ENCODE measurements around the gene TRIAP1. TPM values are rescaled to one million over a fixed set of nuclear protein-coding genes. Genes with fewer than 3 reads are reported as not detected.
"Not testable (repeated sequence)": the region's sequence is repeated elsewhere in the genome, so short reads cannot be mapped to it uniquely, and the experiment has no call there.

Gene TRIAP1
- total RNA-seq, 1 donor from 2014 or later, result 25.5 TPM

- peak; percentile 43 for DNase-seq (ENCODE audit: low spot score)
Observed at GRCh38 chr12:120468821-120469449, 22.8 kb upstream of the TRIAP1 start.

- peak; percentile 43 for DNase-seq (ENCODE audit: low spot score)
Observed at GRCh38 chr12:120468325-120468820, 22.2 kb upstream of the TRIAP1 start.

GRCh38 chr12:120467439-120467838 is 21.3 kb upstream of the TRIAP1 start:
- no peak for DNase-seq (ENCODE audit: low spot score)

- peak; percentile 42 for DNase-seq (ENCODE audit: low spot score)
Observed at GRCh38 chr12:120466560-120467315, 20.6 kb upstream of the TRIAP1 start.

GRCh38 chr12:120465756-120466155 is 19.6 kb upstream of the TRIAP1 start:
- DNase-seq (ENCODE audit: low spot score), result no peak

GRCh38 chr12:120463712-120464111 is 17.5 kb upstream of the TRIAP1 start:
- DNase-seq (ENCODE audit: low spot score), result no peak

- DNase-seq (ENCODE audit: low spot score), result no peak
Observed at GRCh38 chr12:120462099-120462640, 16.0 kb upstream of the TRIAP1 start.

- DNase-seq (ENCODE audit: low spot score), result no peak
Observed at GRCh38 chr12:120460157-120460556, 14.0 kb upstream of the TRIAP1 start.

GRCh38 chr12:120457133-120457532 is 10.9 kb upstream of the TRIAP1 start:
- DNase-seq (ENCODE audit: low spot score), result no peak

GRCh38 chr12:120455302-120455701 is 9.1 kb upstream of the TRIAP1 start:
- DNase-seq (ENCODE audit: low spot score), result no peak

GRCh38 chr12:120453977-120454376 is 7.8 kb upstream of the TRIAP1 start:
- no peak for DNase-seq (ENCODE audit: low spot score)

- DNase-seq (ENCODE audit: low spot score), result no peak
Observed at GRCh38 chr12:120453060-120453750, 7.0 kb upstream of the TRIAP1 start.

GRCh38 chr12:120452524-120452923 is 6.3 kb upstream of the TRIAP1 start:
- not testable (repeated sequence) for DNase-seq (ENCODE audit: low spot score)

GRCh38 chr12:120447992-120448391 is 1.8 kb upstream of the TRIAP1 start:
- DNase-seq (ENCODE audit: low spot score), result no peak

GRCh38 chr12:120446844-120447178 is 627 bp upstream of the TRIAP1 start:
- DNase-seq (ENCODE audit: low spot score), result not testable (repeated sequence)

- DNase-seq (ENCODE audit: low spot score), result no peak
Observed at GRCh38 chr12:120444676-120445075, 1.5 kb downstream of the TRIAP1 start.

- DNase-seq (ENCODE audit: low spot score), result peak; percentile 37
Observed at GRCh38 chr12:120439646-120440247, 6.4 kb downstream of the TRIAP1 start.

GRCh38 chr12:120438495-120439198 is 7.5 kb downstream of the TRIAP1 start:
- DNase-seq (ENCODE audit: low spot score), result no peak

- DNase-seq (ENCODE audit: low spot score), result peak; percentile 99
Observed at GRCh38 chr12:120437735-120438494, 8.3 kb downstream of the TRIAP1 start, which contains the start of gene COX6A1. Gene COX6A1 (plus strand): TSS chr12:120438113. CDS start chr12:120438127, 14 bp downstream.
